ENCODE data around the gene METTL9. TPM values are rescaled to one million over a fixed set of nuclear protein-coding genes. Genes with fewer than 3 reads are reported as not detected.
A peak's percentile ranks its signal among the peaks of the same experiment; 100 is the strongest.

The METTL9 gene
- total RNA-seq, 2 donors from 2014 or later, result 76.3 to 114 TPM

DNA sequence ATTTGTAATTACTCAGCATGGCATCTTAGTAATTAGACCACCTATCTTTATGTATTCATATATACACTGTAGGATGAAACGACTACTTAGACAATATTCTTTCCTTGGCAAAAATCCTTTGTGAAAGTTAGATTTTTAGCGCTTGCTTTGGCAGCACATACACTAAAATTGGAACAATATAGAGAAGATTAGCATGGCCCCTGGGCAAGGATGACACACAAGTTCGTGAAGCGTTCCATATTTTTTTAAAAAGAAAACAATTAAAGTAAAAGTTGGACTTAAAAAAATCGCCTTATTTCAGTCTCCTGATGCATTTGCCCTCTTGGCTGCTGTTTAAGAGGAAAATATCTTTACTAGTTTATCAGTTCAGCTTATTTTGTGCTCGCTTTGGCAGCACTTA is 42.5 kb downstream of the METTL9 start:
- Histone ChIP-seq H3K27me3 (no peaks in the 10 kb centered on the region), H3K36me3 (replicated peaks in 1 of 2; ENCODE audit: insufficient read depth in 1 of 2, low read depth in 2 of 2) (no peaks in the 10 kb centered on the region), H3K27ac (no peak overlapping the region), H3K4me1 (no peaks in the 10 kb centered on the region), H3K4me3 (no peak overlapping the region), H3K9me3 (no peaks in the 10 kb centered on the region)
- ATAC-seq (no peak), DNase-seq (no peak)
- WGBS, 2 donors, result 78 to 79% methylated on average over 6 of the region's 6 CpGs
- intact Hi-C loops (cut with DNase I), result no loop called here
- TF ChIP-seq, protein P1, sequence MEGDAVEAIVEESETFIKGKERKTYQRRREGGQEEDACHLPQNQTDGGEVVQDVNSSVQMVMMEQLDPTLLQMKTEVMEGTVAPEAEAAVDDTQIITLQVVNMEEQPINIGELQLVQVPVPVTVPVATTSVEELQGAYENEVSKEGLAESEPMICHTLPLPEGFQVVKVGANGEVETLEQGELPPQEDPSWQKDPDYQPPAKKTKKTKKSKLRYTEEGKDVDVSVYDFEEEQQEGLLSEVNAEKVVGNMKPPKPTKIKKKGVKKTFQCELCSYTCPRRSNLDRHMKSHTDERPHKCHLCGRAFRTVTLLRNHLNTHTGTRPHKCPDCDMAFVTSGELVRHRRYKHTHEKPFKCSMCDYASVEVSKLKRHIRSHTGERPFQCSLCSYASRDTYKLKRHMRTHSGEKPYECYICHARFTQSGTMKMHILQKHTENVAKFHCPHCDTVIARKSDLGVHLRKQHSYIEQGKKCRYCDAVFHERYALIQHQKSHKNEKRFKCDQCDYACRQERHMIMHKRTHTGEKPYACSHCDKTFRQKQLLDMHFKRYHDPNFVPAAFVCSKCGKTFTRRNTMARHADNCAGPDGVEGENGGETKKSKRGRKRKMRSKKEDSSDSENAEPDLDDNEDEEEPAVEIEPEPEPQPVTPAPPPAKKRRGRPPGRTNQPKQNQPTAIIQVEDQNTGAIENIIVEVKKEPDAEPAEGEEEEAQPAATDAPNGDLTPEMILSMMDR (IDR thresholded peaks at IDR 0.05), result no peak
- no peak for TF ChIP-seq POLR2A (IDR thresholded peaks at IDR 0.05)

DNA sequence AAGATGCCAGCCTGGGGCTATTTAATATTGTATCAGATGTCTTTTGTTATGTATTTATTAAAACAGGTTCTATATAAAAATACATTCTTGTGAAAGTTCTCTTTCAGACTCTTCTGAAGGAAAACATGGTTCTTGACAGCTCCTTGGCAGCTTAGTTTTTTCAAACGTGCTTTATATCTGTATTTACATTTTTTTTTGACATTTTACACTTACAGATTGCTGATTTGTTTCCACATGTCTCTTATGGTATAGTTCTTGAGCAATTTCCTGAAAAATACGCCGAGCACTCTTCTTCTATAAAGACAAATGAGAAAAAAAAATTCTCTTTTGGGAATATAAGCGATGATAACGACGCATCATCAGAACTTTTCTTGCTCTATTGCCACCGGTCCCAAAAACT is 43.5 kb downstream of the METTL9 start:
- Histone ChIP-seq H3K36me3 (replicated peaks in 1 of 2; ENCODE audit: insufficient read depth in 1 of 2, low read depth in 2 of 2) (no peaks in the 10 kb centered on the region), H3K4me3 (no peak overlapping the region), H3K27ac (no peak overlapping the region), H3K27me3 (no peaks in the 10 kb centered on the region), H3K4me1 (no peaks in the 10 kb centered on the region), H3K9me3 (no peaks in the 10 kb centered on the region)
- intact Hi-C loops (cut with DNase I), result no loop called here
- 53 to 77% methylated on average over 7 of the region's 7 CpGs for WGBS, 2 donors
- ATAC-seq, result no peak
- TF ChIP-seq POLR2A (IDR thresholded peaks at IDR 0.05), result no peak
- TF ChIP-seq, protein P1 (IDR thresholded peaks at IDR 0.05), result no peak
- DNase-seq, result no peak

DNA sequence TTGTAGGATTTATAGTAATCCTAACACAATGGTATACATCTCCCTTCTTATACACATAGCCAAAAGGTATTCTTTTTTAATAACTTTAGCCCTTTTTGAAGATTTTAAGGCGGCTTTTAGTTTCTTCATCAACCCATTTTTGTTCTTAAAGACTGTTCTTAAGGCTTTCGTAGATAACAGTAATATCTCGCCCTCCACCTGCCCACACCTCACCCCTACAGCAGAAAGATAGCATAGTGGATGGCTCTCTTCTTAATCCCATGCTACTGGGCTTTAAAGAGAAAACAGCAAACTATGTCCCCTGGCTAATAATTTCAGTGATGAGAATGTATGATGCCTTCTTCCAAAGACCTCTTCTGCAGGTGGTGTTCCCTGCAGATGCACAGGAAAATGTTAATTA is 44.4 kb downstream of the METTL9 start:
- no peaks in the 10 kb centered on the region for H3K9me3 ChIP-seq
- no peak for DNase-seq
- no peak overlapping the region for H3K4me3 ChIP-seq
- intact Hi-C loops (cut with DNase I), result no loop called here
- no peaks in the 10 kb centered on the region for H3K27me3 ChIP-seq
- no peak for ATAC-seq
- no peaks in the 10 kb centered on the region for H3K4me1 ChIP-seq
- H3K36me3 ChIP-seq (replicated peaks in 1 of 2; ENCODE audit: insufficient read depth in 1 of 2, low read depth in 2 of 2), result no peaks in the 10 kb centered on the region
- H3K27ac ChIP-seq, result no peak overlapping the region
- 87 to 96% methylated on average over 3 of the region's 3 CpGs for WGBS, 2 donors
- TF ChIP-seq, protein P1 (IDR thresholded peaks at IDR 0.05), result no peak
- no peak for TF ChIP-seq POLR2A (IDR thresholded peaks at IDR 0.05)

DNA sequence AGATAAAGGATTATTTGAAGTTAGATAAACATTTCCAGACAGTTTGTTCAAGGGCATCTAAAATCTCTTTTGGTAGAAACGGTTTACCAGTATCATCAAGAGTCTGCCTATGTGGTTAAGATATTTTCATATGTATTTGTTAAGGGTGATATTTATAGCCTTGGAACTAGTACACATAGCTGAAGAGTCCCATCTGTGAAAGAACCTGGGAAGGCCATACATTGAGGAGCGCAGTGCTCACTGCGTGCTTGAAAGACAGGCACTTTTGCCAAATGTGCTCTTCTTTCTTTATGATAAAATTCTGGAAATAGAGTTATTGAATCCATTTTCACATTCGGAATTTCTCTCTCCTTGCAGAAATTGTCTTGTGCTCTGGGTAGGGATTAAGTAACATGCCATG is 45.3 kb downstream of the METTL9 start:
- Histone ChIP-seq H3K4me1 (no peaks in the 10 kb centered on the region), H3K4me3 (no peak overlapping the region), H3K9me3 (no peaks in the 10 kb centered on the region), H3K36me3 (replicated peaks in 1 of 2; ENCODE audit: insufficient read depth in 1 of 2, low read depth in 2 of 2) (no peaks in the 10 kb centered on the region), H3K27me3 (no peaks in the 10 kb centered on the region), H3K27ac (no peak overlapping the region)
- intact Hi-C loops (cut with DNase I), result no loop called here
- DNase-seq, result no peak
- TF ChIP-seq POLR2A (IDR thresholded peaks at IDR 0.05), result no peak
- TF ChIP-seq, protein P1 (IDR thresholded peaks at IDR 0.05), result no peak
- ATAC-seq, result no peak
- 69 to 74% methylated on average over 4 of the region's 4 CpGs for WGBS, 2 donors

DNA sequence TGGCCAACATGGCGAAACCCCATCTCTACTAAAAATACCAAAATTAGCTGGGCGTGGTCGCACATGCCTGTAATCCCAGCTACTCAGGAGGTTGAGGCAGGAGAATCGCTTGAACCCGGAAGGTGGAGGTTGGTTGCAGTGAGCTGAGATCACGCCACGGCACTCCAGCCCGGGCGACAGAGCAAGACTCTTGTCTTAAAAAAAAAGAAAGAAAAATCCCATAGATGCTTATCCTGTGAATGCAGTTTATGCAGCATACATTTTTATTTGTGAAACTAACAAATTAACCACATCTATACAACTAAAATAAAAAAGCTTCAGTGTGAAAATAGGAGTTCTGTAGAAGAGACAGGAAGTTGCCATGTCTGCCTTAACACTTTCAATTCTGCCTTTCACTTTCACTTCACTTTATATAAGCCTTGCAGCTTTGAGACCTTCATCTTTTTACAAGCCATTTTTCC is 45.9 kb downstream of the METTL9 start:
- TF ChIP-seq POLR2A (IDR thresholded peaks at IDR 0.05), result no peak
- TF ChIP-seq, protein P1 (IDR thresholded peaks at IDR 0.05), result no peak
- H3K27me3 ChIP-seq, result no peaks in the 10 kb centered on the region

More for the DNA sequence above, 45.9 kb downstream of the METTL9 start:
- intact Hi-C loops (cut with DNase I), result no loop called here
- DNase-seq (no peak), ATAC-seq (no peak)
- 69 to 90% methylated on average over 9 of the region's 9 CpGs for WGBS, 2 donors
- H3K4me1 ChIP-seq, result no peaks in the 10 kb centered on the region
- H3K4me3 ChIP-seq, result no peak overlapping the region
- no peaks in the 10 kb centered on the region for H3K36me3 ChIP-seq (replicated peaks in 1 of 2; ENCODE audit: insufficient read depth in 1 of 2, low read depth in 2 of 2)
- no peaks in the 10 kb centered on the region for H3K9me3 ChIP-seq
- peak overlapping the region in 1 of 4 donors; percentile 52 for H3K27ac ChIP-seq
